ENCODE results near the gene SEMA6B. TPM values are rescaled to one million over a fixed set of nuclear protein-coding genes. Genes with fewer than 3 reads are reported as not detected.

Gene SEMA6B
- total and polyA plus RNA-seq, 2 of the 4 experiments (the other 2 are of a cell fraction) = 0.18 to 0.72 TPM

- H4K8ac ChIP-seq (ENCODE audit: low read depth in 2 of 2, low read length in 2 of 2) = no peak overlapping the region
- no peak overlapping the region for H4K5ac ChIP-seq (ENCODE audit: low read depth, low read length)
- no peak for ATAC-seq (ENCODE audit: low read depth)
- no peak overlapping the region for H2BK20ac ChIP-seq (ENCODE audit: low read depth, low read length)
- no peaks in the 10 kb centered on the region for H3K79me1 ChIP-seq (ENCODE audit: low read depth in 1 of 2, low read length in 2 of 2)
- no peak for TF ChIP-seq MAFK (IDR thresholded peaks at IDR 0.05; ENCODE audit: low read depth, low read length)
- no peak for TF ChIP-seq POLR2A (IDR thresholded peaks at IDR 0.05; ENCODE audit: low read depth, low read length)
- TF ChIP-seq NFE2L2 (IDR thresholded peaks at IDR 0.05; ENCODE audit: low read depth, low read length) = no peak
- TF ChIP-seq MXI1 (IDR thresholded peaks at IDR 0.05; ENCODE audit: borderline replicate concordance, low read depth, low read length) = no peak
- TF ChIP-seq USF2 (IDR thresholded peaks at IDR 0.05; ENCODE audit: low read depth, low read length) = no peak
- TF ChIP-seq RFX5 (IDR thresholded peaks at IDR 0.05; ENCODE audit: low read depth, low read length) = no peak
- TF ChIP-seq RCOR1 (IDR thresholded peaks at IDR 0.05; ENCODE audit: insufficient replicate concordance, low read length) = no peak
- no peak for TF ChIP-seq SMC3 (IDR thresholded peaks at IDR 0.05; ENCODE audit: low read depth, low read length)
- TF ChIP-seq CTCF (conservative IDR thresholded peaks at IDR 0.05; ENCODE audit: low read depth, low read length) = no peak
- TF ChIP-seq CEBPB (IDR thresholded peaks at IDR 0.05; ENCODE audit: low read depth, low read length) = no peak
- no peak for TF ChIP-seq RAD21 (IDR thresholded peaks at IDR 0.05; ENCODE audit: low read length)
- no peak overlapping the region for H3K18ac ChIP-seq (ENCODE audit: low read depth, low read length)
- H3K14ac ChIP-seq (replicated peaks; ENCODE audit: low read depth, low read length) = no peak overlapping the region
- 85% methylated on average over 3 of the region's 9 CpGs; no CpG with 5 or more reads in 1 of the 2 experiments for WGBS, 2 experiments (ENCODE audit: extremely low coverage in 2 of 2, insufficient read length in 1 of 2)
- H3K4me2 ChIP-seq (ENCODE audit: low read depth, low read length) = no peak overlapping the region
- H2AK5ac ChIP-seq (ENCODE audit: low read depth, low read length) = no peak overlapping the region
- no peak overlapping the region for H4K91ac ChIP-seq (ENCODE audit: insufficient read depth, low read depth, low read length)
- no peaks in the 10 kb centered on the region; the same call in 1 of the 2 replicates for H3K4me1 ChIP-seq (ENCODE audit: control insufficient read depth, insufficient read depth, low read length)
- dilution Hi-C loops (cut with HindIII; ENCODE audit: low sequenced_read_pairs, unreplicated experiment) (no loop called here), in situ Hi-C loops (cut with MboI; ENCODE audit: low sequenced_read_pairs) (no loop called here), intact Hi-C loops (cut with micrococcal nuclease) (no loop called here)
- CTCF ChIA-PET = interaction anchor here (0.5 kb wide), 1 partner anchor 32 kb away, joined by 3 read pairs; no protein-coding TSS in a partner anchor
- no peak overlapping the region for H2BK120ac ChIP-seq (ENCODE audit: low read depth, low read length)
- POLR2A ChIA-PET (ENCODE audit: unreplicated experiment) = no interaction called here
- H3K4ac ChIP-seq (ENCODE audit: low read depth, low read length) = no peak overlapping the region
- no peak overlapping the region for H3K9ac ChIP-seq (ENCODE audit: low read depth, low read length)
- DNase-seq = no peak
- no peaks in the 10 kb centered on the region; the same call in 1 of the 2 replicates for H4K20me1 ChIP-seq (ENCODE audit: insufficient read depth, low read length)
- peaks cover 48% of the 10 kb centered on the region for H3K27me3 ChIP-seq (ENCODE audit: control insufficient read depth, insufficient read depth, low read length)
- H3K27ac ChIP-seq (ENCODE audit: insufficient read depth, low read length) = no peak overlapping the region
- no peak overlapping the region for H3K4me3 ChIP-seq (ENCODE audit: insufficient read depth, low read depth, low read length)
- no peak overlapping the region for H2AK9ac ChIP-seq (replicated peaks; ENCODE audit: low read depth, low read length, poor library complexity)
- BruUV-seq (replicated peaks) = no TSS peak
- no peak overlapping the region for H2BK15ac ChIP-seq (ENCODE audit: low read depth, low read length)
- H3K36me3 ChIP-seq (ENCODE audit: control insufficient read depth, insufficient read depth, low read length) = no peaks in the 10 kb centered on the region
- H3K23ac ChIP-seq (ENCODE audit: low read depth, low read length) = no peak overlapping the region
- no peak overlapping the region for H2AFZ ChIP-seq (replicated peaks; ENCODE audit: low read length, poor library complexity)
- no peak overlapping the region for H3K56ac ChIP-seq (ENCODE audit: extremely low read depth, insufficient read depth, low read length)
- no peaks in the 10 kb centered on the region for H3K9me3 ChIP-seq (ENCODE audit: control insufficient read depth, insufficient read depth, low read length)
- H3K9me1 ChIP-seq (ENCODE audit: insufficient read depth, low read length) = no peaks in the 10 kb centered on the region
- no peak overlapping the region for H2BK5ac ChIP-seq (ENCODE audit: low read depth, low read length, poor library complexity, severe bottlenecking)
These were observed 26.1 kb downstream of the SEMA6B start for GRCh38 chr19:4533334-4533733.
